Mesenchymal stem cell (in vitro differentiated cells and primary cell): Measurements from ENCODE around the gene OR2L2. TPM values are rescaled to one million over a fixed set of nuclear protein-coding genes. Genes with fewer than 3 reads are reported as not detected.

Experiments
- DNase-seq: peaks from one replicate; pipeline ENCODE4 v3.0.0-alpha.2; 2013
- H2AFZ ChIP-seq: one replicate; pipeline ENCODE4 v1.6.1; 2013; ENCODE audit warnings: low read depth, mild to moderate bottlenecking, control low read depth, inconsistent platforms, low read length, moderate library complexity
- H2AK5ac ChIP-seq: 2 replicates; pipeline ENCODE4 v1.6.1; 2013; ENCODE audit warnings: low read length, moderate library complexity, mild to moderate bottlenecking, inconsistent platforms; ENCODE audit not compliant: severe bottlenecking
- H2BK120ac ChIP-seq: one replicate; pipeline ENCODE4 v1.6.1; 2013; ENCODE audit warnings: low read depth, mild to moderate bottlenecking, inconsistent platforms, low read length, moderate library complexity
- H2BK12ac ChIP-seq, 2 experiments: one replicate each; pipeline ENCODE4 v1.6.1; 2013; ENCODE audit warnings: inconsistent platforms in 2 of 2, low read length in 2 of 2, mild to moderate bottlenecking in 2 of 2, moderate library complexity in 2 of 2, control low read depth in 1 of 2
- H2BK15ac ChIP-seq: one replicate; pipeline ENCODE4 v1.6.1; 2013; ENCODE audit warnings: mild to moderate bottlenecking, low read depth, inconsistent platforms; ENCODE audit not compliant: poor library complexity, severe bottlenecking
- H2BK5ac ChIP-seq: 2 replicates; pipeline ENCODE4 v1.6.1; 2013; ENCODE audit warnings: low read depth, mild to moderate bottlenecking, low read length, control low read depth, inconsistent platforms; ENCODE audit not compliant: poor library complexity, severe bottlenecking
- H3K14ac ChIP-seq, 2 experiments: one replicate each; pipeline ENCODE4 v1.6.1; 2013; ENCODE audit warnings: inconsistent platforms in 2 of 2, low read length in 2 of 2, control low read depth in 1 of 2, mild to moderate bottlenecking in 1 of 2, moderate library complexity in 1 of 2
- H3K18ac ChIP-seq, 2 experiments: one replicate each; pipeline ENCODE4 v1.6.1; 2013; ENCODE audit warnings: inconsistent platforms in 2 of 2, low read length in 2 of 2, control low read depth in 1 of 2, low read depth in 1 of 2, mild to moderate bottlenecking in 1 of 2
- H3K23ac ChIP-seq, 2 experiments: one replicate each; pipeline ENCODE4 v1.6.1; 2013; ENCODE audit warnings: inconsistent platforms in 2 of 2, low read length in 2 of 2, mild to moderate bottlenecking in 2 of 2, moderate library complexity in 2 of 2, control low read depth in 1 of 2
- H3K27ac ChIP-seq: 2 replicates; pipeline ENCODE4 v1.5.1; 2013; ENCODE audit warnings: mild to moderate bottlenecking, moderate library complexity, low read length, control low read depth, inconsistent platforms; ENCODE audit not compliant: poor library complexity, severe bottlenecking
- H3K27me3 ChIP-seq, 2 experiments: 2 replicates each; pipeline versions ENCODE4 v1.6.1 to v1.7.0; 2013; ENCODE audit warnings: low read length in 2 of 2, mild to moderate bottlenecking in 2 of 2, moderate library complexity in 2 of 2, control low read depth in 1 of 2, inconsistent platforms in 1 of 2; ENCODE audit not compliant: control insufficient read depth in 1 of 2, insufficient read depth in 1 of 2
- H3K36me3 ChIP-seq, 2 experiments: 2 replicates each; pipeline versions ENCODE4 v1.6.1 to v1.7.0; 2013; ENCODE audit warnings: low read length in 2 of 2, control low read depth in 1 of 2, inconsistent platforms in 1 of 2, low read depth in 1 of 2, mild to moderate bottlenecking in 1 of 2; ENCODE audit not compliant: insufficient read depth in 2 of 2, control insufficient read depth in 1 of 2
- H3K4ac ChIP-seq, 2 experiments: one replicate each; pipeline ENCODE4 v1.6.1; 2013; ENCODE audit warnings: inconsistent platforms in 2 of 2, low read length in 2 of 2, mild to moderate bottlenecking in 2 of 2, moderate library complexity in 2 of 2, control low read depth in 1 of 2, low read depth in 1 of 2
- H3K4me1 ChIP-seq: 2 replicates; pipeline ENCODE4 v1.6.1; 2013; ENCODE audit warnings: low read depth, low read length, control low read depth; ENCODE audit not compliant: control insufficient read depth, insufficient read depth
- H3K4me2 ChIP-seq: 2 replicates; pipeline ENCODE4 v1.6.1; 2013; ENCODE audit warnings: low read length, mild to moderate bottlenecking, inconsistent platforms; ENCODE audit not compliant: poor library complexity, severe bottlenecking
- H3K4me3 ChIP-seq, 2 experiments: 2 replicates each; pipeline versions ENCODE4 v1.5.1 to v1.7.0; 2013; ENCODE audit warnings: low read length in 2 of 2, mild to moderate bottlenecking in 2 of 2, control low read depth in 1 of 2, low read depth in 1 of 2; ENCODE audit not compliant: insufficient read depth in 1 of 2
- H3K79me1 ChIP-seq: replicated peaks from 2 replicates; pipeline ENCODE4 v1.6.1; 2013; ENCODE audit warnings: mild to moderate bottlenecking, control low read depth, low read length, inconsistent platforms; ENCODE audit not compliant: poor library complexity, severe bottlenecking
- H3K9ac ChIP-seq: 2 replicates; pipeline ENCODE4 v1.7.0; 2013; ENCODE audit warnings: mild to moderate bottlenecking, low read length, moderate library complexity
- H3K9me3 ChIP-seq: 2 replicates; pipeline ENCODE4 v1.7.0; 2013; ENCODE audit warnings: mild to moderate bottlenecking, low read length; ENCODE audit not compliant: control insufficient read depth
- H4K8ac ChIP-seq: one replicate; pipeline ENCODE4 v1.6.1; 2013; ENCODE audit warnings: inconsistent platforms, mild to moderate bottlenecking, low read length, moderate library complexity
- H4K91ac ChIP-seq: one replicate; pipeline ENCODE4 v1.6.1; 2013; ENCODE audit warnings: mild to moderate bottlenecking, low read length, inconsistent platforms
- WGBS: methylation state at CpG from one replicate; pipeline ENCODE4 v1.1.7; 2013; ENCODE audit warnings: mixed read lengths; 5-methylcytosine and 5-hydroxymethylcytosine counted together
- polyA plus RNA-seq, 2 experiments: library from polyadenylated mRNA; stranded (reverse); fragments of 200-250 nt; gene quantifications; one replicate each; pipeline ENCODE4 v1.2.3, GENCODE V29; 2013

OR2L2 gene, protein sequence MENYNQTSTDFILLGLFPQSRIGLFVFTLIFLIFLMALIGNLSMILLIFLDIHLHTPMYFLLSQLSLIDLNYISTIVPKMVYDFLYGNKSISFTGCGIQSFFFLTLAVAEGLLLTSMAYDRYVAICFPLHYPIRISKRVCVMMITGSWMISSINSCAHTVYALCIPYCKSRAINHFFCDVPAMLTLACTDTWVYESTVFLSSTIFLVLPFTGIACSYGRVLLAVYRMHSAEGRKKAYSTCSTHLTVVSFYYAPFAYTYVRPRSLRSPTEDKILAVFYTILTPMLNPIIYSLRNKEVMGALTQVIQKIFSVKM
- 0.03 TPM for polyA plus RNA-seq (2013, experiment 1 of 2)
- 0.05 TPM for polyA plus RNA-seq (2013, experiment 2 of 2)

DNA sequence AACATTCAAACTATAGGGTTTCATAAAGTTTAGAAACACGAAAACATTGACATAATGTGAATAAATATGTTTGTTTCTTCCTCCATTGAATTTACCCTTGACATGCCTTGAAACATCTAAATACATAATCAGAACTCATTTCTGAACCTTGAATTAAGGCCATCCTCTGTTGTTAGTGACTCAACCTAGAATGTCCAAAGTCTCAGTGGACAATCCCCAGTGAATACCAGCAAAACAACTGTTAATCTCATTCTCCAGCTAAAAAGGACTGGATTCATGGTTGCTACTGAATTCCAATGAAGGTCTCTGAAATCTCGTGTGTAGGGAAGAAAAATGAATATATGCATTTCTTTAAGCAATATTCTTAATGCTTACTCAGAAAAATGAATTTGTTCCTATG, at the start of gene OR2L2:
TSS of gene OR2L2 (plus strand) at position 301 of the 400 bp plus-strand sequence. CDS start 8,198 bp downstream, outside the sequence.
- Histone ChIP-seq H3K79me1 (no peaks in the 10 kb centered on the region), H3K36me3 (no peaks in the 10 kb centered on the region), H3K4me3 (no peak within 1 kb of the TSS), H3K4me1 (no peaks in the 10 kb centered on the region), H3K27ac (no peak within 1 kb of the TSS), H2BK5ac (no peak within 1 kb of the TSS), H3K27me3 (no peaks in the 10 kb centered on the region), H2AK5ac (no peak within 1 kb of the TSS), H2BK15ac (no peak within 1 kb of the TSS), H4K91ac (no peak within 1 kb of the TSS), H4K8ac (no peak within 1 kb of the TSS), H3K23ac (no peak within 1 kb of the TSS), H2BK120ac (no peak within 1 kb of the TSS), H3K18ac (no peak within 1 kb of the TSS), H3K14ac (no peak within 1 kb of the TSS), H3K4me2 (no peak within 1 kb of the TSS), H3K9me3 (peaks cover 35% of the 10 kb centered on the region), H2BK12ac (no peak within 1 kb of the TSS), H3K4ac (no peak within 1 kb of the TSS), H2AFZ (no peak within 1 kb of the TSS), H3K9ac (no peak within 1 kb of the TSS)
- no peak for DNase-seq
- WGBS = no CpG with 5 or more reads among the region's 2 CpGs

DNA sequence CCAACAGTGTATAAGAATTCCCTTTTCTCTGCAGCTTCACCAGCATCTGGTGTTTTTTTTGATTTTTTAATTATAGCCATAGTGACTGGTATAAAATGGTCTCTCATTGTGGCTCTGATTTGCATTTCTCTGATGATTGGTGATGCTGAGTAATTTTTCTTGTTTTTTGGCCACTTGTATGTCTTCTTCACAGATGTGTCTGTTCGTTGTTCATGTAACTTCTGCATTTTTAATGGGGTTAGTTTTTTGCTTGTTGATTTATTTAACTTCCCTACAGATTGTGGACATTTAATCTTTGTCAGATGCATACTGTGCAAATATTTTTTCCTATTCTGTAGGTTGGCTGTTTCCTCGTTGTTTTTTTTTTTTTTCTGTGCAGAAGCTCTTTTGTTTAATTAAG, 36.9 kb upstream of the OR2L2 start:
- Histone ChIP-seq H2AK5ac (no peak overlapping the region), H2BK12ac (no peak overlapping the region), H3K14ac (no peak overlapping the region), H2BK5ac (no peak overlapping the region), H4K8ac (no peak overlapping the region), H3K36me3 (no peaks in the 10 kb centered on the region), H4K91ac (no peak overlapping the region), H3K18ac (no peak overlapping the region), H3K27me3 (no peaks in the 10 kb centered on the region), H3K79me1 (no peaks in the 10 kb centered on the region), H2BK120ac (no peak overlapping the region), H3K4me1 (no peaks in the 10 kb centered on the region), H3K9me3 (peaks cover 44% of the 10 kb centered on the region), H3K4ac (no peak overlapping the region), H3K4me3 (no peak overlapping the region), H2BK15ac (no peak overlapping the region), H3K4me2 (no peak overlapping the region), H3K27ac (no peak overlapping the region), H3K23ac (no peak overlapping the region), H3K9ac (no peak overlapping the region), H2AFZ (no peak overlapping the region)
- no peak for DNase-seq
- WGBS = 46% methylated on average over 2 of the region's 2 CpGs

DNA sequence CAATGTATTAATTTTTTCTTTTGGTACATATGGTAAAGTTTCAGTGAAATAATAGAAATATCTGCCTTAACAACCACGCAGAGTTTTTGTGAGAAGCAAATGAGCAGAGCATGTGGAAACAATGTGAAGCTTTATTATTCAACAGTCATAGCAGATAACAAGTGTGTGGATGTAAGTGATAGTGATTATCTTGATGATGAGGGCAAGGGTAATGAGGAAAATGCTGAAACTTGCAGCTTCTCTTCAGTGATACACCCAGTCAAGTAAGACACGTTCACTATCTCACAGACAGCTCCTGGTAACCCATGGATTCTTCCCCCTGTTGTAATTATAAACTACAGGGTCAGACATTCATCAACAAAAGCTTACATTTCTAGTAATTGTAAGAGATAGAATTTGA, 31.1 kb upstream of the OR2L2 start:
- Histone ChIP-seq H3K4me2 (no peak overlapping the region), H3K79me1 (no peaks in the 10 kb centered on the region), H3K27me3 (no peaks in the 10 kb centered on the region), H3K4ac (no peak overlapping the region), H2BK5ac (no peak overlapping the region), H3K4me3 (no peak overlapping the region), H4K91ac (no peak overlapping the region), H3K14ac (no peak overlapping the region), H3K27ac (no peak overlapping the region), H3K4me1 (no peaks in the 10 kb centered on the region), H4K8ac (no peak overlapping the region), H3K36me3 (no peaks in the 10 kb centered on the region), H2AK5ac (no peak overlapping the region), H3K9me3 (peaks cover 35% of the 10 kb centered on the region), H2BK12ac (no peak overlapping the region), H2BK120ac (no peak overlapping the region), H2AFZ (no peak overlapping the region), H2BK15ac (no peak overlapping the region), H3K9ac (no peak overlapping the region), H3K23ac (no peak overlapping the region), H3K18ac (no peak overlapping the region)
- 44% methylated on average over 1 of the region's 2 CpGs for WGBS
- DNase-seq = no peak

DNA sequence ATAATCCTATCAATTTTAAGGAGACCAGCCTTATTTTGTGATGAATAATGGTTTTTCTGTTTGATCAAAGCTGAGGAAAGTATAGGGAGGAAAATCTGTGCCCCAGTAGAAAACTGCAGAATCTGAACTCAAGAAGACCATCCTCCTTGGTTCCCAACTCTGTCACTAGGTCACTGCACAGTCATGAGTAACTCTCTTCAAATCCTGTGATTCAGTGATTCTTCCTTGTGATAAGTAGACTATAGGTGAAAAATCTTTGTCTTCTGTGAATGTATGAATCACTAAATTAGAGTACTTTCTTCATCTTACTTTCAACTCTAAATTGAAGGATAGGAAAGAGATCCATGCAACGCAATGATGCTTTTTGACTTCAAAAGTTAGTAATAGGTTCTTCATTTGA, 29.7 kb upstream of the OR2L2 start:
- H3K14ac ChIP-seq = no peak overlapping the region
- no peak overlapping the region for H3K9ac ChIP-seq
- no peak overlapping the region for H4K8ac ChIP-seq
- no CpG with 5 or more reads among the region's 1 CpG for WGBS
- H3K27me3 ChIP-seq = no peaks in the 10 kb centered on the region
- no peak overlapping the region for H3K18ac ChIP-seq
- no peak overlapping the region for H3K4ac ChIP-seq
- no peak overlapping the region for H2BK15ac ChIP-seq
- no peaks in the 10 kb centered on the region for H3K79me1 ChIP-seq
- H3K27ac ChIP-seq = no peak overlapping the region
- H3K4me1 ChIP-seq = no peaks in the 10 kb centered on the region
- no peak overlapping the region for H2BK12ac ChIP-seq
- H2AFZ ChIP-seq = no peak overlapping the region
- no peak overlapping the region for H2BK5ac ChIP-seq
- no peaks in the 10 kb centered on the region for H3K36me3 ChIP-seq
- no peak overlapping the region for H3K4me3 ChIP-seq
- H2BK120ac ChIP-seq = no peak overlapping the region
- H4K91ac ChIP-seq = no peak overlapping the region
- H3K4me2 ChIP-seq = no peak overlapping the region
- no peak for DNase-seq
- no peak overlapping the region for H3K23ac ChIP-seq
- no peak overlapping the region for H2AK5ac ChIP-seq
- H3K9me3 ChIP-seq = peaks cover 32% of the 10 kb centered on the region
